Retinal pigment epithelial cell (primary cell): ENCODE measurements around the gene PURA.
"Not testable (repeated sequence)": the region's sequence is repeated elsewhere in the genome, so short reads cannot be mapped to it uniquely, and the experiment has no call there.

ENCODE experiments used
- DNase-seq: peaks from one replicate; pipeline ENCODE4 v3.0.0-alpha.2; 2010; ENCODE audit warnings: low read depth
- H3K4me3 ChIP-seq: 2 replicates; pipeline ENCODE4 v1.5.1; 2011; ENCODE audit warnings: mild to moderate bottlenecking, low read length, control low read depth, moderate library complexity
- TF ChIP-seq, protein P1 (sequence below): conservative IDR thresholded peaks from 2 replicates; pipeline ENCODE4 v1.5.1; 2011; ENCODE audit warnings: low read depth, low read length, control low read depth, inconsistent platforms

The PURA gene

DNA sequence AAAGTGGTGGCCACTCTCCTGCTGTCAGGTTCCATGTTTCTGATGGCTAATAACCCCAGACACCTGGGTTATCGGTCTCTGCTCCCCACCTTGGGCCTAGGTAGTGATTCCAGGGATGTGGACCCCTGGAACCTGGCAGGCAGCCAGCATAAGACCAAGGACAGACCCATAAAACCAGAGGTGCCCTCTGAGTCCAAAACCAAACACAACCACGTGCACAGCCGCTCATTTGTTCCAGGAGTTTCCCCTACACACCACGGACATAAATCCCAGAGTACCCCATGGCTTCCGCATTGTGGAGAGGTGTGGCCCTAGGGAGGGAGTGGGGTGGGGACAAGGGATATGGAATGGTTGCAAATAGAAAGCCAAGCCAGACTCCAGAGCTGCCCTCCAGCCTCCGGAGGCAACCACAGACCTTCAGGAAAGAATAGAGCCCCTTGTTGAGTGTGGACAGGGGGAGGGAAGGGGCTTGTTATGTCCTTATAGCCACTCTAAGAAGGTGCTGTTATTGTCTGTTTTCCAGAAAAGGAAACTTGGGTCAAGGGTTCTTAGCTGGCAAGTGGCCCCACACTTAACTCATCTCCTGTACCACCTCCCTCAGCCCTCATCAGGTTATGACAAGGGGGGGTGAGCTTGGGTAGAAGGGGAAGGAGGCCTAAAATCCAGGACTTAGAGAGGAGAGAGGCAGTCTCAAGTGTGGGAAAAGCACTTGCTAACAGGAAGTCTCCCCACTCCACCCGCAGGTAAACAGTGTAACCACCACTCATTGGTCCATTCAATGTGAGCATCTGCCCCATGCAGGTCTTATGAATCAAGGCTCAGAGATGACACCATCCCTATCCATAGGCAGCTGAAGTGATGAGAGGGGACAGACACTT lies 37.5 kb downstream of the PURA start:
- no peak for DNase-seq
- TF ChIP-seq, protein P1, sequence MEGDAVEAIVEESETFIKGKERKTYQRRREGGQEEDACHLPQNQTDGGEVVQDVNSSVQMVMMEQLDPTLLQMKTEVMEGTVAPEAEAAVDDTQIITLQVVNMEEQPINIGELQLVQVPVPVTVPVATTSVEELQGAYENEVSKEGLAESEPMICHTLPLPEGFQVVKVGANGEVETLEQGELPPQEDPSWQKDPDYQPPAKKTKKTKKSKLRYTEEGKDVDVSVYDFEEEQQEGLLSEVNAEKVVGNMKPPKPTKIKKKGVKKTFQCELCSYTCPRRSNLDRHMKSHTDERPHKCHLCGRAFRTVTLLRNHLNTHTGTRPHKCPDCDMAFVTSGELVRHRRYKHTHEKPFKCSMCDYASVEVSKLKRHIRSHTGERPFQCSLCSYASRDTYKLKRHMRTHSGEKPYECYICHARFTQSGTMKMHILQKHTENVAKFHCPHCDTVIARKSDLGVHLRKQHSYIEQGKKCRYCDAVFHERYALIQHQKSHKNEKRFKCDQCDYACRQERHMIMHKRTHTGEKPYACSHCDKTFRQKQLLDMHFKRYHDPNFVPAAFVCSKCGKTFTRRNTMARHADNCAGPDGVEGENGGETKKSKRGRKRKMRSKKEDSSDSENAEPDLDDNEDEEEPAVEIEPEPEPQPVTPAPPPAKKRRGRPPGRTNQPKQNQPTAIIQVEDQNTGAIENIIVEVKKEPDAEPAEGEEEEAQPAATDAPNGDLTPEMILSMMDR, result no peak
- no peak overlapping the region for H3K4me3 ChIP-seq

DNA sequence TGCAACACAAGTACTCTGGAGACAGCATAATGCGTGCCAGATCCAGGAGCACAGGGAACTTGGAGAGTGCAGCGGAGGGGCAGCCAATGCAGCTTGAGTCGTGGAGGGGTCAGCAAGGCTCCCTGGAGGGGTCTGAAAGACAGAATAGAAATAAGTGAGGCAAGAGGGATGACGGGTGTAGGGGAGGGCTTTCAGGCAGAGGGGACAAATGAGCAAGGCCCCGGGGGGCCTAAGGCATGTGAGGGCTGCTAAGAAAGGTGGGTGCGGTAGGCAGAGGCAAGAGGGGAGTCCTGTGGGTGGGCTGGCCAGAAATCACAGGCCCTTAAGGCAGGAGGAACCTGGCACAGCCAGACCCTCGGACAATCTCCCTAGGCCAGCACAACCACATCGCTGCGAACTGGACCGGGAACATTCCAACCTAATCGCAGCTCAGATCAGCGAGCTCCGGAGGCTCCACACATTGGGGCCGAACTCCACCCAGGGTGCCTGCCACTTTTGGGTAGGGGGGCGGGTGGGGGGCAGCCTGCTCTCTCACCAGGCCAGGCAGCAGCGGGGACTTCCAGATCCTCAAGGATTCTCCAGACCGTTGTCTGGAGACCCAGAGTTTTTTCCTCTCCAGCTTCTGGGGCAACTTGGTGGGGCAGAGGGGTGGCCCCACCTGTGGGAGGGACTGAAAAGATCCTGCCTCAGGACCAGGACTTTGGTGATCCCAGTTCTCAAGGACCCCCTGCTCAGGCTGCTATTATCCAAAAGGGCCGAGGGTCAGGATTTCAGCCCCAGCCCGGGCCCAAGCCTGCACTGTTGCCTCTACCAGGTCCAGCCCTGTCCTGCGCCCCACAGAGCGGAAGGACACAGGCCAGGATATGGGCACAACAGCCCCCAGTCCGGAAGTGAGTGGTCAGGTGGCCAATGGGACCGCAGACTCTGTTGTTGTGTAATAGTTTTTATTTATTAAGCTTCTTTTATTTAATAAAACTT lies 38.4 kb downstream of the PURA start:
- no peak for DNase-seq
- TF ChIP-seq, protein P1, result no peak
- H3K4me3 ChIP-seq, result no peak overlapping the region

DNA sequence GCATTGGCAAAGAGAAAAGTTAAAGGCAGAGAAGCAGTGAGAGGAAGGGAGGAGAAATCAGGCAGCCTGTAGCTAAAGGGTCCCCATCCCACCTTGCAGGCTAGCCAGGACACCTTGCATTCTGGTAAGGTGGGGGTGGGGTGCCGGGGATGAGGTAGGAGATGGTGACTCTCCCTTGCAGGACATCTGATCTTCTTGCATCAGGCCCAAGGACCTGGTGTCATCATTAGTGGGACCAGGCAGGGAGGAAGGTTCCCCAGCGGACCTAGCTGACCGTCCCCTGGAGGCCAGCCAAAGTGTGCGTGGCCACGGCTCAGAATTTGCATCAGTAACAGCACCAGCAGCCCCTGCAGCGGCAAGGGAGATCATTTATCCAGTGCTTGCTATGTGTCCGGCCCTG lies 39.3 kb downstream of the PURA start:
- DNase-seq, result no peak
- TF ChIP-seq, protein P1, result no peak
- H3K4me3 ChIP-seq, result no peak overlapping the region

DNA sequence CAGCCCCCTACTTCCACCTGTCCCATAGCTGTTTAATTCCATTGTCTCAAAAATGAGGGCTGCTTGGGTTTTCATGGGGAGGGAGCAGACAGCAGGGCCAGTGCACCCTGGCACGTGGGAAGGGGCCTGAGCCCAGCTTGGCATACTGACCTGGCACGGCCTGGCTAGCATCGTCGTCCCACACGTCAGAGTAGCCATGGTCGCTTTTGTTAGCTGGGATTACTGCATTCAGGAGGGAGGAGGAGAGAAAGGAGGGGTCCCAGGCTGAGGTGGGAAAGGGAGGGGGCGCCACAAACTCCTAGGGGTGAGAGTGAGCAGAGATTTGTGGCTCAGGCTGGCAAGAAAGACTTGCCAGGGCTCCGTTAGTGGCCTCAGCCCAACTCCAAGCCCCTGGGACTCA lies 40.0 kb downstream of the PURA start:
- TF ChIP-seq, protein P1, result no peak
- peak; percentile 55 for DNase-seq
- no peak overlapping the region for H3K4me3 ChIP-seq

DNA sequence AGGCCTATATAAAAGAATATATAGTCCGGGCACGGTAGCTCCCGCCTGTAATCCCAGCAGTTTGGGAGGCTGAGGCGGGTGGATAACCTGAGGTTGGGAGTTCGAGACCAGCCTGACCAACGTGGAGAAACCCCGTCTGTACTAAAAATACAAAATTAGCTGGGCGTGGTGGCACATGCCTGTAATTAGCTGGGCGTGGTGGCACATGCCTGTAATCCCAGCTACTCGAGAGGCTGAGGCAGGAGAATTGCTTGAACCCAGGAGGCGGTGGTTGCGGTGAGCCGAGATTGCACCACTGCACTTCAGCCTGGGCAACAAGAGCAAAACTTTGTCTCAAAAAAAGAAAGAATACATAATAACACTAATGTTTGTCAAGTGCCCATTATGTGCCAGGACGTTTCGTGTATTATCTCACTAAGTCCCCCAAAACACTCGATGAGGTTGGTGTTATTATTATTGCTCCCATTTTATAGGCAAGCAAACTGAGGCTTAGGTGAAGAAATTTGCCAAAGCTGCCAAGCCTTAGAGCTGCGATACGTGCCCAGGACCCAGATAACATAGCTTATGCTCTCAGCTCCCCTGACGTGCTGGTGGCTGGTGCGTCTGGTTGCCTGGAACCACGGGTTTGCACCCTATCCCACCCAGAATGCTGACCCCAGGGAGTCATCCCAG lies 40.9 kb downstream of the PURA start:
- H3K4me3 ChIP-seq, DNase-seq: not testable (repeated sequence)

- TF ChIP-seq, protein P1, result peak; percentile 91
- peak overlapping the region; percentile 35 for H3K4me3 ChIP-seq
Observed at GRCh38 chr5:140157032-140157781, 43.3 kb downstream of the PURA start.

More at GRCh38 chr5:140157032-140157781, 43.3 kb downstream of the PURA start:
- peak; percentile 39 for DNase-seq
